ENCODE data around the gene PCCA. TPM values are rescaled to one million over a fixed set of nuclear protein-coding genes. Genes with fewer than 3 reads are reported as not detected.
"Not testable (repeated sequence)": the region's sequence is repeated elsewhere in the genome, so short reads cannot be mapped to it uniquely, and the experiment has no call there.

Gene PCCA
- total RNA-seq, 4 donors from 2014 or later = 34.6 to 58.4 (median 40.1) TPM

GRCh38 chr13:100148422-100148821 is 59.5 kb downstream of the PCCA start:
- no peak for ATAC-seq

DNA sequence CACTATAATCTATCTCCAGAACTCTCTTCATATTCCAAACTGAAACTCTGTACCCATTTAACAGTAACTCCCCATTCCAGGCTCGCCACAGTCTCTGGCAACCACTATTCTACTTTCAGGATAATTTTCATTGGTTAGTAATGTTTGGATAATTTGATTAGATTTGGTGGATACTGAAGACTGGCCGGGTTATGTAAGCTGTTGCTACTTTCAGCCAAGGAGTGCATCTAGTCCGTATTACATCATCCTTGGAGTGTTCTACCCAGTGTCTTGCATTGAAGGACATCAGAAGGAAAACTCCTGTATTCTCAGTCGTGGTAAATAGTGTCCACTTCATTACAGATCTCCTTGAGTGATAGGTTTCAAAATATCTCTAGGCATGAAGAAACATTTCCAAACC is 60.5 kb downstream of the PCCA start:
- no peak for TF ChIP-seq CTCF (IDR thresholded peaks at IDR 0.05)
- TF ChIP-seq EP300 (IDR thresholded peaks at IDR 0.05) = no peak
- no peak for TF ChIP-seq POLR2A (IDR thresholded peaks at IDR 0.05)
- TF ChIP-seq POLR2AphosphoS5 (IDR thresholded peaks at IDR 0.05) = no peak
- Histone ChIP-seq H3K36me3 (peaks cover 0 to 24% of the 10 kb centered on the region in 2 donors), H3K27me3 (no peaks in the 10 kb centered on the region), H3K4me3 (no peak overlapping the region), H3K9me3 (peaks cover 0 to 7% (median 0%) of the 10 kb centered on the region in 3 donors), H3K27ac (no peak overlapping the region), H3K4me1 (no peaks in the 10 kb centered on the region)
- no peak for ATAC-seq
- 63 to 67% methylated on average over 3 to 4 of the region's 4 CpGs for WGBS, 2 donors (ENCODE audit: low coverage in 1 of 2)

More at GRCh38 chr13:100148422-100148821, 59.5 kb downstream of the PCCA start:
- H3K4me1 ChIP-seq = no peaks in the 10 kb centered on the region
- TF ChIP-seq POLR2A (IDR thresholded peaks at IDR 0.05) (no peak), EP300 (IDR thresholded peaks at IDR 0.05) (no peak), CTCF (IDR thresholded peaks at IDR 0.05) (no peak), POLR2AphosphoS5 (IDR thresholded peaks at IDR 0.05) (no peak)
- peaks cover 0 to 7% (median 0%) of the 10 kb centered on the region in 3 donors for H3K9me3 ChIP-seq
- no peaks in the 10 kb centered on the region for H3K27me3 ChIP-seq
- peaks cover 0 to 24% of the 10 kb centered on the region in 2 donors for H3K36me3 ChIP-seq
- H3K4me3 ChIP-seq = no peak overlapping the region
- WGBS, 2 donors (ENCODE audit: low coverage in 1 of 2) = 80 to 89% methylated on average over 2 to 4 of the region's 4 CpGs
- H3K27ac ChIP-seq = no peak overlapping the region

GRCh38 chr13:100150711-100151110 is 61.8 kb downstream of the PCCA start:
- H3K27me3 ChIP-seq, ATAC-seq, H3K27ac ChIP-seq, H3K4me1 ChIP-seq, H3K4me3 ChIP-seq, H3K9me3 ChIP-seq: not testable (repeated sequence)
- H3K36me3 ChIP-seq = peaks cover 0 to 29% of the 10 kb centered on the region in 2 donors
- WGBS, 2 donors (ENCODE audit: low coverage in 1 of 2) = 97 to 100% methylated on average over 3 to 16 of the region's 16 CpGs

GRCh38 chr13:100154842-100155416 is 66.0 kb downstream of the PCCA start:
- no peak for ATAC-seq
- TF ChIP-seq EP300 (IDR thresholded peaks at IDR 0.05) (no peak), POLR2A (IDR thresholded peaks at IDR 0.05) (no peak), CTCF (IDR thresholded peaks at IDR 0.05) (no peak), POLR2AphosphoS5 (IDR thresholded peaks at IDR 0.05) (no peak)
- Histone ChIP-seq H3K36me3 (peaks cover 0 to 38% of the 10 kb centered on the region in 2 donors), H3K4me1 (no peaks in the 10 kb centered on the region), H3K27me3 (no peaks in the 10 kb centered on the region), H3K9me3 (no peaks in the 10 kb centered on the region), H3K4me3 (no peak overlapping the region), H3K27ac (no peak overlapping the region)
- 93 to 97% methylated on average over 5 to 6 of the region's 6 CpGs for WGBS, 2 donors (ENCODE audit: low coverage in 1 of 2)

DNA sequence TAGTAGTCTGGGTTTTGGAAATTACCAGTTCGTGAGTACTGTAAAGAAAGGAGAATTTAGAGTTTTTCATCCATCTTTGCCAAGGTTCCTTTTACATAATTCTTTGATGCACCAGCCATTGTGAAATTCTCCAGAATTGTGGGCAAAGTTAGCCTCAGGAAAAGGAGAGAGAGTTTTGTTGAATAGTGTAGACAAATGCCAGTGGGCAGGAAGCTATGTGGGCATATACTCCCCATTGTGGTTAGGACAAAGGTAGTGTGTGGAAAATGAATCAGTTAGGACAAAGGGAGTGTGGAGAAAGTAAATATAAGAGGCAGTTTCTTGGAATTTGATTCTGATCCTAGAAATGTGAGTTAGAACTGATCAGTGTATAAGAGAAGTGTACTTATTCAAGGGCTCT is 67.9 kb downstream of the PCCA start:
- 100% methylated on average over 1 of the region's 1 CpG for WGBS, 2 donors (ENCODE audit: low coverage in 1 of 2)
- Histone ChIP-seq H3K36me3 (peaks cover 0 to 29% of the 10 kb centered on the region in 2 donors), H3K27me3 (no peaks in the 10 kb centered on the region), H3K4me3 (no peak overlapping the region), H3K4me1 (no peaks in the 10 kb centered on the region), H3K9me3 (no peaks in the 10 kb centered on the region), H3K27ac (no peak overlapping the region)
- no peak for ATAC-seq
- TF ChIP-seq EP300 (IDR thresholded peaks at IDR 0.05) (no peak), POLR2AphosphoS5 (IDR thresholded peaks at IDR 0.05) (no peak), CTCF (IDR thresholded peaks at IDR 0.05) (no peak), POLR2A (IDR thresholded peaks at IDR 0.05) (no peak)
